ENCODE results near the gene ZNF488. TPM values are rescaled to one million over a fixed set of nuclear protein-coding genes. Genes with fewer than 3 reads are reported as not detected.

Gene ZNF488
- total RNA-seq, 2 experiments from 2014 or later = not detected

- ChIA-PET POLR2A (no interaction called here), CTCF (no interaction called here)
- DNase-seq (no peak), ATAC-seq (no peak)
- no peak overlapping the region for H3K4me3 Mint-ChIP-seq
- H3K4me1 Mint-ChIP-seq (ENCODE audit: low read depth) = no peaks in the 10 kb centered on the region
- no peaks in the 10 kb centered on the region for H3K9me3 Mint-ChIP-seq (ENCODE audit: insufficient read depth)
- no peaks in the 10 kb centered on the region for H3K36me3 Mint-ChIP-seq (ENCODE audit: low read depth)
- H3K27me3 Mint-ChIP-seq (ENCODE audit: low read depth) = peaks cover 2% of the 10 kb centered on the region
- no peak overlapping the region for H3K27ac Mint-ChIP-seq
These were observed 48.2 kb downstream of the ZNF488 start for GRCh38 chr10:47335906-47336305.

GRCh38 chr10:47334466-47335295 lies 49.4 kb downstream of the ZNF488 start:
- DNase-seq (no peak), ATAC-seq (no peak)
- ChIA-PET CTCF (no interaction called here), POLR2A (no interaction called here)
- Mint-ChIP-seq H3K27me3 (ENCODE audit: low read depth) (peaks cover 2% of the 10 kb centered on the region), H3K36me3 (ENCODE audit: low read depth) (no peaks in the 10 kb centered on the region), H3K27ac (no peak overlapping the region), H3K4me3 (no peak overlapping the region), H3K9me3 (ENCODE audit: insufficient read depth) (no peaks in the 10 kb centered on the region), H3K4me1 (ENCODE audit: low read depth) (no peaks in the 10 kb centered on the region)

- H3K27ac Mint-ChIP-seq = no peak overlapping the region
- H3K36me3 Mint-ChIP-seq (ENCODE audit: low read depth) = no peaks in the 10 kb centered on the region
- DNase-seq = no peak
- ChIA-PET CTCF (no interaction called here), POLR2A (no interaction called here)
- no peaks in the 10 kb centered on the region for H3K9me3 Mint-ChIP-seq (ENCODE audit: insufficient read depth)
- peaks cover 2% of the 10 kb centered on the region for H3K27me3 Mint-ChIP-seq (ENCODE audit: low read depth)
- H3K4me1 Mint-ChIP-seq (ENCODE audit: low read depth) = no peaks in the 10 kb centered on the region
- no peak overlapping the region for H3K4me3 Mint-ChIP-seq
- no peak for ATAC-seq
These were observed 50.6 kb downstream of the ZNF488 start for GRCh38 chr10:47333532-47333931.

GRCh38 chr10:47332946-47333345 lies 51.1 kb downstream of the ZNF488 start:
- Mint-ChIP-seq H3K9me3 (ENCODE audit: insufficient read depth) (no peaks in the 10 kb centered on the region), H3K4me1 (ENCODE audit: low read depth) (no peaks in the 10 kb centered on the region), H3K4me3 (no peak overlapping the region), H3K27me3 (ENCODE audit: low read depth) (peaks cover 2% of the 10 kb centered on the region), H3K27ac (no peak overlapping the region), H3K36me3 (ENCODE audit: low read depth) (no peaks in the 10 kb centered on the region)
- ATAC-seq (no peak), DNase-seq (no peak)
- POLR2A ChIA-PET = no interaction called here
- CTCF ChIA-PET = interaction anchor here (1.2 kb wide), 1 partner anchor 286 kb away, joined by 3 read pairs; no protein-coding TSS in a partner anchor

- no peaks in the 10 kb centered on the region for H3K36me3 Mint-ChIP-seq (ENCODE audit: low read depth)
- H3K9me3 Mint-ChIP-seq (ENCODE audit: insufficient read depth) = no peaks in the 10 kb centered on the region
- ATAC-seq (no peak), DNase-seq (no peak)
- H3K27ac Mint-ChIP-seq = no peak overlapping the region
- H3K4me3 Mint-ChIP-seq = no peak overlapping the region
- peaks cover 2% of the 10 kb centered on the region for H3K27me3 Mint-ChIP-seq (ENCODE audit: low read depth)
- no peaks in the 10 kb centered on the region for H3K4me1 Mint-ChIP-seq (ENCODE audit: low read depth)
- CTCF ChIA-PET = interaction anchor here (1.2 kb wide), 1 partner anchor 285 kb away, joined by 3 read pairs; no protein-coding TSS in a partner anchor
- POLR2A ChIA-PET = no interaction called here
These were observed 51.7 kb downstream of the ZNF488 start for GRCh38 chr10:47332371-47332770.

GRCh38 chr10:47331954-47332353 lies 52.1 kb downstream of the ZNF488 start:
- H3K4me3 Mint-ChIP-seq = no peak overlapping the region
- H3K4me1 Mint-ChIP-seq (ENCODE audit: low read depth) = no peaks in the 10 kb centered on the region
- no peaks in the 10 kb centered on the region for H3K36me3 Mint-ChIP-seq (ENCODE audit: low read depth)
- no peak for ATAC-seq
- POLR2A ChIA-PET = no interaction called here
- H3K27ac Mint-ChIP-seq = no peak overlapping the region
- DNase-seq = no peak
- CTCF ChIA-PET = interaction anchor here (1.2 kb wide), 1 partner anchor 285 kb away, joined by 3 read pairs; no protein-coding TSS in a partner anchor
- no peaks in the 10 kb centered on the region for H3K9me3 Mint-ChIP-seq (ENCODE audit: insufficient read depth)
- peaks cover 2% of the 10 kb centered on the region for H3K27me3 Mint-ChIP-seq (ENCODE audit: low read depth)

GRCh38 chr10:47331491-47331890 lies 52.6 kb downstream of the ZNF488 start:
- H3K36me3 Mint-ChIP-seq (ENCODE audit: low read depth) = no peaks in the 10 kb centered on the region
- no peak for DNase-seq
- no peak overlapping the region for H3K4me3 Mint-ChIP-seq
- ChIA-PET CTCF (no interaction called here), POLR2A (no interaction called here)
- no peak overlapping the region for H3K27ac Mint-ChIP-seq
- H3K4me1 Mint-ChIP-seq (ENCODE audit: low read depth) = no peaks in the 10 kb centered on the region
- ATAC-seq = no peak
- H3K9me3 Mint-ChIP-seq (ENCODE audit: insufficient read depth) = no peaks in the 10 kb centered on the region
- peaks cover 2% of the 10 kb centered on the region for H3K27me3 Mint-ChIP-seq (ENCODE audit: low read depth)

GRCh38 chr10:47330804-47331203 lies 53.3 kb downstream of the ZNF488 start:
- POLR2A ChIA-PET = no interaction called here
- H3K4me1 Mint-ChIP-seq (ENCODE audit: low read depth) = no peaks in the 10 kb centered on the region
- DNase-seq = no peak
- no peaks in the 10 kb centered on the region for H3K36me3 Mint-ChIP-seq (ENCODE audit: low read depth)
- no peak for ATAC-seq
- CTCF ChIA-PET = no interaction called here
- no peak overlapping the region for H3K4me3 Mint-ChIP-seq
- peaks cover 2% of the 10 kb centered on the region for H3K27me3 Mint-ChIP-seq (ENCODE audit: low read depth)
- no peak overlapping the region for H3K27ac Mint-ChIP-seq
- H3K9me3 Mint-ChIP-seq (ENCODE audit: insufficient read depth) = no peaks in the 10 kb centered on the region

GRCh38 chr10:47330366-47330765 lies 53.7 kb downstream of the ZNF488 start:
- Mint-ChIP-seq H3K27me3 (ENCODE audit: low read depth) (peaks cover 2% of the 10 kb centered on the region), H3K27ac (no peak overlapping the region), H3K4me1 (ENCODE audit: low read depth) (no peaks in the 10 kb centered on the region), H3K36me3 (ENCODE audit: low read depth) (no peaks in the 10 kb centered on the region), H3K4me3 (no peak overlapping the region), H3K9me3 (ENCODE audit: insufficient read depth) (no peaks in the 10 kb centered on the region)
- ChIA-PET POLR2A (no interaction called here), CTCF (interaction anchor here (1.2 kb wide), 1 partner anchor 282 kb away, joined by 3 read pairs; no protein-coding TSS in a partner anchor)
- ATAC-seq (no peak), DNase-seq (no peak)

- DNase-seq (no peak), ATAC-seq (no peak)
- Mint-ChIP-seq H3K4me1 (ENCODE audit: low read depth) (no peaks in the 10 kb centered on the region), H3K9me3 (ENCODE audit: insufficient read depth) (no peaks in the 10 kb centered on the region), H3K4me3 (no peak overlapping the region), H3K27ac (no peak overlapping the region), H3K36me3 (ENCODE audit: low read depth) (no peaks in the 10 kb centered on the region), H3K27me3 (ENCODE audit: low read depth) (peaks cover 2% of the 10 kb centered on the region)
- POLR2A ChIA-PET = no interaction called here
- CTCF ChIA-PET = interaction anchor here (1.2 kb wide), 1 partner anchor 281 kb away, joined by 3 read pairs; no protein-coding TSS in a partner anchor
These were observed 54.2 kb downstream of the ZNF488 start for GRCh38 chr10:47329855-47330254.

- Mint-ChIP-seq H3K27me3 (ENCODE audit: low read depth) (no peaks in the 10 kb centered on the region), H3K27ac (no peak overlapping the region), H3K9me3 (ENCODE audit: insufficient read depth) (no peaks in the 10 kb centered on the region), H3K4me1 (ENCODE audit: low read depth) (no peaks in the 10 kb centered on the region), H3K4me3 (no peak overlapping the region), H3K36me3 (ENCODE audit: low read depth) (no peaks in the 10 kb centered on the region)
- POLR2A ChIA-PET = no interaction called here
- ATAC-seq (no peak), DNase-seq (no peak)
- CTCF ChIA-PET = no interaction called here
These were observed 57.2 kb downstream of the ZNF488 start for GRCh38 chr10:47326927-47327330.

- H3K36me3 Mint-ChIP-seq (ENCODE audit: low read depth) = no peaks in the 10 kb centered on the region
- H3K27ac Mint-ChIP-seq = no peak overlapping the region
- ChIA-PET POLR2A (no interaction called here), CTCF (no interaction called here)
- H3K9me3 Mint-ChIP-seq (ENCODE audit: insufficient read depth) = no peaks in the 10 kb centered on the region
- no peak for ATAC-seq
- no peak for DNase-seq
- no peak overlapping the region for H3K4me3 Mint-ChIP-seq
- H3K4me1 Mint-ChIP-seq (ENCODE audit: low read depth) = no peaks in the 10 kb centered on the region
- H3K27me3 Mint-ChIP-seq (ENCODE audit: low read depth) = no peaks in the 10 kb centered on the region
These were observed 57.7 kb downstream of the ZNF488 start for GRCh38 chr10:47326306-47326926.

Measured in activated CD8-positive, alpha-beta T cell treated with anti-CD3 and anti-CD28 coated beads, Interleukin-2, amount 10 ng/mL, durations not matched to agents 7 days and 5 days (primary cell).